Fibroblast of lung (primary cell): Measurements from ENCODE around the gene CCND2.

ENCODE experiments used
- EZH2 ChIP-seq: IDR thresholded peaks from 2 replicates; pipeline ENCODE4 v1.5.1; 2012; ENCODE audit warnings: low read length, control low read depth, mild to moderate bottlenecking; ENCODE audit errors: missing control alignments
- TF ChIP-seq, protein P1 (sequence below), 2 donors: IDR thresholded peaks in 1 of 2; conservative IDR thresholded peaks in 1 of 2; 1 replicate in 1 of 2; 2 replicates in 1 of 2; pipeline ENCODE4 v1.5.1; 2011 to 2012; ENCODE audit warnings: low read length in 2 of 2, control low read depth in 1 of 2, inconsistent platforms in 1 of 2, low read depth in 1 of 2, mild to moderate bottlenecking in 1 of 2

DNA sequence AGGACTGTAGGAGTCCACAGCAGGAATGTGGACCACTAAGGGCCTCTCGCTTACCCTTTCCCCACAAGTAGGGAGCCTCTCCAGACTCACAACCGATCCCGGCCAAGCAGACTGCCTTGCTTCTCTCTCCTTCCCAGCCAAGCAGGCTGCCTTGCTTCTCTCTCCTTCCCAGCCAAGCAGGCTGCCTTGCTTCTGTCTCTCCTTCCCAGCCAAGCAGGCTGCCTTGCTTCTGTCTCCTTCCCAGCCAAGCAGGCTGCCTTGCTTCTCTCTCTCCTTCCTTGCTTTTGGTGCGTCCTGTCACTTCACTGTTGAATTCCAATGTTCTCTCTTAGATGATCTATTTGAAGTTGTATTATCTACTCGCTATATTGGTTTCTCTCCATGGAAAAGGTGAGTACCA is 32.6 kb upstream of the CCND2 start:
- TF ChIP-seq, protein P1, sequence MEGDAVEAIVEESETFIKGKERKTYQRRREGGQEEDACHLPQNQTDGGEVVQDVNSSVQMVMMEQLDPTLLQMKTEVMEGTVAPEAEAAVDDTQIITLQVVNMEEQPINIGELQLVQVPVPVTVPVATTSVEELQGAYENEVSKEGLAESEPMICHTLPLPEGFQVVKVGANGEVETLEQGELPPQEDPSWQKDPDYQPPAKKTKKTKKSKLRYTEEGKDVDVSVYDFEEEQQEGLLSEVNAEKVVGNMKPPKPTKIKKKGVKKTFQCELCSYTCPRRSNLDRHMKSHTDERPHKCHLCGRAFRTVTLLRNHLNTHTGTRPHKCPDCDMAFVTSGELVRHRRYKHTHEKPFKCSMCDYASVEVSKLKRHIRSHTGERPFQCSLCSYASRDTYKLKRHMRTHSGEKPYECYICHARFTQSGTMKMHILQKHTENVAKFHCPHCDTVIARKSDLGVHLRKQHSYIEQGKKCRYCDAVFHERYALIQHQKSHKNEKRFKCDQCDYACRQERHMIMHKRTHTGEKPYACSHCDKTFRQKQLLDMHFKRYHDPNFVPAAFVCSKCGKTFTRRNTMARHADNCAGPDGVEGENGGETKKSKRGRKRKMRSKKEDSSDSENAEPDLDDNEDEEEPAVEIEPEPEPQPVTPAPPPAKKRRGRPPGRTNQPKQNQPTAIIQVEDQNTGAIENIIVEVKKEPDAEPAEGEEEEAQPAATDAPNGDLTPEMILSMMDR (conservative IDR thresholded peaks at IDR 0.05 in 1 of 2, IDR thresholded peaks at IDR 0.05 in 1 of 2; ENCODE audit: low read depth in 1 of 2, low read length in 2 of 2) = no peak
- no peak for TF ChIP-seq EZH2
